ENCODE data around the gene SNX10.

SNX10 gene

DNA sequence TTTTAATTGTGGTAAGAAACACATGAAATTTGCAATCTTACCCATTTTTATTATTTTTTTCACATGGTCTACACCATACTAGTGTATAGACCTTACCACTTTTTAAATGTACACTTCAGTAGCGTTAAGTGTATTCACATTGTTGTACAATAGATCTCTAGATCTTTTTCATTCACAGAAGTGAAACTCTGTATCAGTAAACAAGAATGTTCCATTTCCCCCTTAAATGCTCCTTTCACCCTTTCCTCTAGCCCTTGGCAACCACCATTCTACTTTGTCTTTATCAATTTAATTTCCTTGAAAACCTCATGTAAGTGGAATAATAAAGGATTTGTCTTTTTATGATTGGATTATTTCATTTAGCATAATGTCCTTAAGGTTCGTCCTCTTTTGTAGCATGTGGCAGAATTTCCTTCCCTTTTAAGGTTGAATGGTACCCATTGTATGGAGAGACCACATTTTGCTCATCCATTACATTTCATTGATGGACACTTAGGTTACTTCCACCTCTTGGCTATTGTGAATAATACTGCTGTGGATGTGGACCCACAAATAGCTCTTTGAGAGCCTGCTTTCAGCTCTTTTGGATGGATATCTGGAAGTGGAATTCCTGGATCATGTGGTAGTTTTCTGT is 45.7 kb downstream of the SNX10 start:
- DNase-seq, result no peak

- no peak for DNase-seq
Observed at GRCh38 chr7:26340476-26341018, 48.9 kb downstream of the SNX10 start.

DNA sequence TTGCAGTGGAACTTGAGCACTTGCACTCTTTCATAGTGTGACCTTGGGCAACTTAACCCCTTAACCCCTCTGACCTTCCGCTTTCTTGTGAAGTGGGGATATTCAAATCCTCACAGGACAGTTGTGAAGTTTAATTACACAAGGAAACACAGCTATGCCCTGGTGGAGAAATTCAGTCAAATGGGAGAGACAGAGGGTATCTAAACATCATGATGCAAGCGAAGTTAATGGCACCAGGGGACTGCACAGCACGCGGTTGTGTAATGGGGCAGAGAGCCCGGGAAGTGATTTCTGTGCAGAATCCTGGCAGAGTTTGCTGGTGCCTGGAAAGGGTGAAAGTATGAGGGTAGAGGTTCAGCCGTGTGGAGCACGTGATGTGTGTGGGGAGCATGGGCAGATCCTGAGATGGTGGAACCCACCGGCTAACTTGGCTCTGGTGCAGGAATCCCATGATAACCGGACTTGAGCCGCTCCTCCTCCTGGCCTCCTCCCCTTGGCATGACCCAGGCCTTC is 51.7 kb downstream of the SNX10 start:
- no peak for DNase-seq

GRCh38 chr7:26343837-26344236 is 52.2 kb downstream of the SNX10 start:
- DNase-seq, result no peak

- DNase-seq, result no peak
Observed at GRCh38 chr7:26345202-26345601, 53.5 kb downstream of the SNX10 start.

GRCh38 chr7:26345837-26346236 is 54.2 kb downstream of the SNX10 start:
- no peak for DNase-seq

DNA sequence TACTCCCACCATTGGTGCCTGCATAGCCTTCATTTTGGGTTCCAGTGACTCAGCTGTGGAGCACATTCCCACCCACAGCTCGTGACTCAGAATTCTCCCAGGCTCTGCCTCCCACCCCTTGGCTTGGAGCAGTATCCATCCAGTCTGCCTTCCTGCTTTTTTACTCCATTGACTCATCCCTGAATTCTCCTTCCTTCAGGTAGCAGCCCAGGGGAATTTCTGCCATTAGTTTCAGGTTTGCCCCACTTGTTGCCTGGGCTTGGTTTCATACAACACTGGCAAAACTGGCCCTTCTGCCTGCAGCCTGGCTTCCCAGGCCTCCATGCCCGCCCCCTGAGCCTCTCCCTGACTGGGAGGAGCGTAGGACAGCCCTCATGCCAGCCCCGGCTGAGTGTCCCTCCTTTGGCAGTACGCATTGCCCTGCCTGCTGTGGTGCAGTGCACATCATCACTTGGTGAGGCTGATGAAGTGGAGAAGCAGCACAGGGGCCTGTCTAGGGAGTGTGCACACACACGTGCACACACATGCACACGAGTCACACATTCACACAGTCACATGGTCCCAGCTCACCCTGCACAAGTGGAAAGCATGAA is 55.0 kb downstream of the SNX10 start:
- DNase-seq, result no peak

DNA sequence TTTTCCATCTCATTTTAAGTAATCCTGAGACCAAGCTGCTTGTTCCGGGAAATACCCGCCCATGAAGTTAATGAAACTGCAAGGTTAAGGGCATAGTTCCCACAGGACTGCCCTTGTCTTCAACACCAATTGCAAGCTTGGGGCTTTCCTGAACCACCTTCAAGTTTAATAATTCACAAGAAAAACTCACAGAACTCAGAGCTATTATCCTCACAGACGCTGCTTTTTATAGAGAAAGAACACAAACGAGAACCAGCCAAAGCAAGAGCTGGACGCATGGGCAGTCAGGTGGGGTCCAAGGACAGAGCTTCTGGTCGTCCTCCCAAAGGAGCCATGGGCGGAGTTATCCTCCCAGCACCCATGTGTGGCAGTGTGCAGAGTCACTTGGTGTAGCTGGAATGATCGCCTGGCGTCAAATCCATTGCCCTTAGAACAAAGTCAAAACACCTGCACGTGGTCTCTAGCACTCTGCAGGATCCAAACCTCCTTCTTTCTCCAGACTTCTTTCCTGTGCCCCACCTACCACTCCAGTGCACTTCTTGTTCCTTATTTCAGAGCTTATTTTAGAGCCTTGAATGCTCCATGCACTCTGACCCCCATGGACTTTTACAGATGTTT is 56.7 kb downstream of the SNX10 start:
- DNase-seq, result no peak

GRCh38 chr7:26349005-26349915 is 57.6 kb downstream of the SNX10 start:
- DNase-seq, result no peak

DNA sequence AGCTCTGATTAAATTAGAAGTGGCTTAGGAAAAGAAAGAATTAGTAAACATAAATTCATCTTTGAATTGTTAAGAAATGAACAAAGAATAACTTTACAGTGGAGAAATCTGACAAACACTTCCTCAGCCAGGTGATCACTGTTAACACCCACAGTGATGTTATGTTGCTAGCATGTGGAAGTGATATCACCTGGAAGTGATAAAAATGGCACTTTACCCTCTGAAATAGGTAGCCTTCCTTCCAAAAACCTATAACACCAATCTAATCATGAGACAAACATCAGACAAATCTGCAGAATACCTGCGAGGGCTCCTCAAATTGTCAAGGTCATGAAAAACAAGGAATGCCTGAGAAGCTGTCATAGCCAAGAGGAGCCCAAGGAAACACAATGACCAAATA is 59.5 kb downstream of the SNX10 start:
- no peak for DNase-seq

GRCh38 chr7:26356229-26356628 is 64.6 kb downstream of the SNX10 start:
- DNase-seq, result no peak

DNA sequence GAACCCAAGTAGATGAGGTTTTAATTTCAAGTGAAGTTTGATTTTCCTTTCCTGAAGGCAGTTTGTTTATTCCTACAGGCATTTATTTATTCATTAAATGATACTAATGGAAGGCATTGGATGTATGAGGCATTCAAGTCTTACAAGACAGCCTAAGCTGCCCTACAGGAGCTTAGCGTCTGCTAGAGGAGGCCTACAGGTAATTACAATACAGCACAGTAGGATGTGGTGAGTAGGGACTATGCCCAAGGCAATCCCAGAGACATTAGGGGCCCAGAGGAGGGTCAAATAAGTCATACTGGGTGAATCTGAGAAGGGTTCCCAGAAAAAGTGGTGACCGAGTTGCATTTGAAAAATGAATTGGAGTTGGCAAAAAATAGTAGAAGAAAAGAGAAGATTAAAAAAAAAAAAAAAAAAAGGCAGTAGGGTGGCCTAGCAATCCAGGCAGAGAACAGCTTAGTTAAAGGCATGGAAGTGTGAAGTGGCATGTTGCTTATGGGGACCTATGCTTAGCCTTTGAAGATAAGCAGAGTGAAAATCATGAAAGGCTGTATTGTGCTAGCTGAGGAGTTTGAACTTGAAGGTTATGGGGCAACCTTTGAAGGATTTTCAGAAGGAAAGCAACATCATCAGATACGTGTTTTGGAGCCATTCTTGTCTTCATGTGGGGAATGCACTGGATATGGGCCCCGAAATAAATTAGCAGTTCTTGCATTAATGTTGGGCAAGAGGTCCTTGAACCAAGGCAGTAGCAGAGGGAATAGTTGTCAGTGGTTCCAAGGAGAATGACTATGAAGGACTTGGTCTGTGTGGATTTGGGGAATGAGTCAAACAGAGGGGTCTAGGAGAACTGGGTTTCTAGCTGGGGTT is 65.5 kb downstream of the SNX10 start:
- no peak for DNase-seq

GRCh38 chr7:26357799-26358151 is 66.1 kb downstream of the SNX10 start:
- DNase-seq, result no peak

GRCh38 chr7:26360650-26361049 is 69.0 kb downstream of the SNX10 start:
- DNase-seq, result no peak

- DNase-seq, result no peak
Observed at GRCh38 chr7:26361637-26362036, 70.0 kb downstream of the SNX10 start.

GRCh38 chr7:26363465-26363864 is 71.8 kb downstream of the SNX10 start:
- no peak for DNase-seq

DNA sequence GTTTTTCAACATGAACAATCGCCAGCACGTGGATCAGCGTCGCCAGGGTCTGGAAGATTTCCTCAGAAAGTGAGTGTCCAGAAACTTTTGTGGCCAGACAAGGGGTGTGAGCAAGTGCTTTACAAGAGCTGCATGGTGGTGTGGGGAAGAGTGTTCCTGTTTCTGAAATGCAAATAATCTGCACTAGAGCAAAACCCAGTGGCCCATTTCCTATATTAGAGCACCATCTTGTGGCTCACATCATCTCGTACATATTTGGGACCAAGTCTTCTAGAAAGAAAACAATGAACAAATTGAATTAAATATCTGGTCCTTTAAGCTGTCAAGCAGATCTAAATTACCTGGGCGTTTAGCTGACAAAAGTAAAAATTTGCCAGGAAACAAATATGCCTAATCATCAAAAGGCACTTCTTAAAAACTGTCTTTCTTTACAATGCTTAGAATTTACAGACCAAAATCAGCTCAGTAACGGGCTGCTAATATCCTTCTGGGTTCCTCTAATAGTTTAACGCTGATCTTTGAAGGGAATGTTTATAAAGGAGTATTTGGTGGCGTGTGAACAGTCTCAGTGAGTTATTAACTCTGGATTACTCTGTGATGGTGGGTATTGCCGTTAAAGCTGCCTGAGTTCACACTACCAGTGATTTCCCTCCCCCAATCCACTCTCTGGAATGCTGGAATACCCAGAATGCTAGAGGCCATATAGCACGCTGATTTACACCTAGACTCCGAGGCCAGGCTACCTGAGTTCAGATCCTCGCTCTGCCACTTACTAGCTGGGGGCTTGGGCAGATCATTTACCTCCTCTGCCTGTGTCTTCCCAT is 73.6 kb downstream of the SNX10 start:
- peak; percentile 23 to 26 for DNase-seq

DNA sequence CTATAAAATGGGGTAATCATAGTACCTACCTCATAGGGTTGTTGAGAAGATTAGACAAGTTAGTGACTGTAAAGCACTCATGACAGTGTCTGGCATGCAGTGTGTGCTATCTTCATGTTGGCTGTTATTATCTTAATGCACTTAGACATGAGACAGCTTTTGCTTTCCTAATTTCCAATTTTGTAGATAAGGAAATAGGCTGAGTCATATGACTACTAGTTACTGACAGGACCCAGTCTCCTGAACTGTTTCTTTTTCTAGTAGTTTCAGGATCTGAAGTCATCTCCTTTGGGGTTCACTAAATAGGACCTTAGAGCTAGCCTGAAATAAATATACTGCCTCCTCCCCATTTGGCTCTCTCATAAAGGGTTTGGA is 74.2 kb downstream of the SNX10 start:
- no peak for DNase-seq

- DNase-seq, result no peak
Observed at GRCh38 chr7:26367219-26367711, 75.6 kb downstream of the SNX10 start.

- DNase-seq, result no peak
Observed at GRCh38 chr7:26368542-26368941, 76.9 kb downstream of the SNX10 start.

DNA sequence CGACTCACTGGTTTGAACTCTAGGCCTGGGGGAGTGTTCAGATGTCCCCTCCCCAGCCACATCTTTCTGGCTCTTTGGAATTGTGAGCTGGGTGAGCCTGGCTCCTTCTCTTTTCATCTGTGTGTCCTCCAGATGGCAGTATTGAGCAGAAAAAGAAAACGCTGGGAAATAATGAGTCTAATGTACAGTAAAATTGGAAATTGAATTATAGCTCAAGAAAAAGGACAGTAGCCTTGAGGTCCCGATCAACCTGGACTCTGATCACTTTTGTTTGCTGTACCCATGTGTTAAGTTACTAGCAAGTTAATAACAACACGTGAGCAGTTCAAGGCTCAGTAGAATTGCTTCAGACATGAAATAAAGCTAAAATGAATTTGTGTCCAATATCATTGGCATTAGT is 77.9 kb downstream of the SNX10 start:
- DNase-seq, result peak in 1 of 2 donors; percentile 24
